Endothelial cell of umbilical vein (primary cell): ENCODE data around the gene RACGAP1. TPM values are rescaled to one million over a fixed set of nuclear protein-coding genes. Genes with fewer than 3 reads are reported as not detected.

Experiments used
- BruUV-seq: library from RNA; stranded (reverse); fragments of 400-500 nt; replicated peaks from 2 replicates; lab custom pipeline; 2021; lab: Mats Ljungman, UMichigan
- CTCF ChIA-PET: fragments of 300-600, 350-600 bp; sonication (Branson Sonifier 250); formaldehyde crosslinking; loops from one replicate; lab custom pipeline; 2021; ENCODE audit warnings: antibody characterized with exemption, inconsistent platforms; lab: Charles Lee
- POLR2A ChIA-PET: fragments of 300-600, 350-600 bp; sonication (Branson Sonifier 250); formaldehyde crosslinking; loops from one replicate; lab custom pipeline; 2021; ENCODE audit warnings: antibody characterized with exemption, inconsistent platforms; lab: Charles Lee
- DNase-seq: peaks from one replicate; pipeline ENCODE4 v3.0.0-alpha.2; 2011; ENCODE audit warnings: low read depth, low spot score
- FAIRE-seq: peaks from 2 replicates; lab custom pipeline; 2011; peaks lifted over from hg19 to GRCh38; lab: Jason Lieb, UNC
- H2AFZ ChIP-seq: 2 replicates; pipeline ENCODE4 v1.6.0; 2012; ENCODE audit warnings: low read depth, low read length, control low read depth, inconsistent platforms
- H3K27ac ChIP-seq: 2 replicates; pipeline ENCODE4 v1.5.1; 2011; ENCODE audit warnings: low read depth, mild to moderate bottlenecking, control low read depth, low read length, moderate library complexity; ENCODE audit not compliant: insufficient read depth
- H3K27me3 ChIP-seq, 2 experiments: 2 replicates each; pipeline versions ENCODE4 v1.6.0 to v1.6.1; 2011; ENCODE audit warnings: low read length in 2 of 2, mixed read lengths in 1 of 2; ENCODE audit not compliant: control insufficient read depth in 2 of 2, insufficient read depth in 2 of 2
- H3K36me3 ChIP-seq, 2 experiments: 2 replicates in 1 of 2; 3 replicates in 1 of 2; pipeline ENCODE4 v1.5.1; 2011; ENCODE audit warnings: low read length in 2 of 2, mild to moderate bottlenecking in 1 of 2, moderate library complexity in 1 of 2; ENCODE audit not compliant: control insufficient read depth in 2 of 2, insufficient read depth in 2 of 2; ENCODE audit errors: extremely low read depth in 1 of 2
- H3K4me1 ChIP-seq: 3 replicates; pipeline ENCODE4 v1.5.1; 2011; ENCODE audit warnings: mild to moderate bottlenecking, low read length; ENCODE audit not compliant: control insufficient read depth, insufficient read depth; ENCODE audit errors: extremely low read depth
- H3K4me2 ChIP-seq: 2 replicates; pipeline ENCODE4 v1.6.1; 2011; ENCODE audit warnings: low read length, control low read depth, mixed read lengths; ENCODE audit not compliant: insufficient read depth
- H3K4me3 ChIP-seq, 3 experiments: fragments of 200-600 bp in 1 of 3; sonication (generic), shearing (Covaris generic) in 1 of 3; replicated peaks in 1 of 3; 2 replicates each; pipeline ENCODE4 v1.5.1; 2011 to 2016; ENCODE audit warnings: control low read depth in 3 of 3, low read length in 3 of 3, mild to moderate bottlenecking in 2 of 3, inconsistent platforms in 1 of 3, low read depth in 1 of 3, moderate library complexity in 1 of 3; ENCODE audit not compliant: insufficient read depth in 1 of 3
- H3K79me2 ChIP-seq: 2 replicates; pipeline ENCODE4 v1.6.0; 2012; ENCODE audit warnings: low read length, inconsistent platforms; ENCODE audit not compliant: control insufficient read depth, insufficient read depth
- H3K9ac ChIP-seq: replicated peaks from 2 replicates; pipeline ENCODE3; 2011; ENCODE audit warnings: low read length, control low read depth; ENCODE audit not compliant: insufficient read depth; ENCODE audit errors: extremely low read depth
- H3K9me1 ChIP-seq: replicated peaks from 3 replicates; pipeline ENCODE4 v1.6.0; 2011; ENCODE audit warnings: mild to moderate bottlenecking, low read length; ENCODE audit not compliant: control insufficient read depth, insufficient read depth; ENCODE audit errors: extremely low read depth
- H3K9me3 ChIP-seq: replicated peaks from 2 replicates; pipeline ENCODE4 v1.5.1; 2012; ENCODE audit warnings: low read length, inconsistent platforms; ENCODE audit not compliant: control insufficient read depth, insufficient read depth
- H4K20me1 ChIP-seq: replicated peaks from 2 replicates; pipeline ENCODE3; 2011; ENCODE audit warnings: mild to moderate bottlenecking, low read length; ENCODE audit not compliant: control insufficient read depth, insufficient read depth; ENCODE audit errors: extremely low read depth
- EZH2 ChIP-seq: IDR thresholded peaks from 2 replicates; pipeline ENCODE4 v1.6.1; 2012; ENCODE audit warnings: borderline replicate concordance, low read depth, mild to moderate bottlenecking, moderate library complexity, low read length, inconsistent platforms; ENCODE audit not compliant: severe bottlenecking
- FOS ChIP-seq: IDR thresholded peaks from 2 replicates; pipeline ENCODE4 v1.6.1; 2011; ENCODE audit warnings: mild to moderate bottlenecking, low read length, moderate library complexity, borderline replicate concordance; ENCODE audit not compliant: insufficient read depth
- dilution Hi-C: fragments of 300-500 bp; cut with MboI; formaldehyde crosslinking; loops from one replicate; pipeline ENCODE4 v1.15.0; 2019; ENCODE audit warnings: low sequenced_read_pairs; ENCODE audit not compliant: extremely low pct_ligation_motif_present
- intact Hi-C: fragments of 100-400 bp; cut with micrococcal nuclease; formaldehyde crosslinking; loops from one replicate; pipeline ENCODE4 v1.10.0; 2022
- polyA plus RNA-seq, 4 experiments: library from polyadenylated mRNA; depleted of rRNA in 3 of 4; stranded (reverse) in 3 of 4; unstranded in 1 of 4; fragments of >200 nt; gene quantifications; 2 replicates each; pipeline versions ENCODE4 v1.2.1 to v1.2.3, GENCODE V29; 2011 to 2012; ENCODE audit warnings: missing spikeins in 1 of 4
- total RNA-seq: library from RNA; stranded (reverse); gene quantifications from 2 replicates; pipeline ENCODE4 v1.2.3, GENCODE V29; 2021
- TF ChIP-seq, protein P1 (sequence below), 2 donors: IDR thresholded peaks; 1 replicate in 1 of 2; 2 replicates in 1 of 2; pipeline ENCODE4 v1.5.1; 2011; ENCODE audit warnings: low read length in 2 of 2, mild to moderate bottlenecking in 2 of 2, moderate library complexity in 2 of 2, control low read depth in 1 of 2, inconsistent platforms in 1 of 2, low read depth in 1 of 2; ENCODE audit not compliant: insufficient read depth in 1 of 2; ENCODE audit errors: extremely low read depth in 1 of 2

RACGAP1 gene
- total and polyA plus RNA-seq, 2 donors (not counting 3 experiments of a cell fraction or from before 2014, with no cell fraction given): 16.5 to 56.3 TPM

DNA sequence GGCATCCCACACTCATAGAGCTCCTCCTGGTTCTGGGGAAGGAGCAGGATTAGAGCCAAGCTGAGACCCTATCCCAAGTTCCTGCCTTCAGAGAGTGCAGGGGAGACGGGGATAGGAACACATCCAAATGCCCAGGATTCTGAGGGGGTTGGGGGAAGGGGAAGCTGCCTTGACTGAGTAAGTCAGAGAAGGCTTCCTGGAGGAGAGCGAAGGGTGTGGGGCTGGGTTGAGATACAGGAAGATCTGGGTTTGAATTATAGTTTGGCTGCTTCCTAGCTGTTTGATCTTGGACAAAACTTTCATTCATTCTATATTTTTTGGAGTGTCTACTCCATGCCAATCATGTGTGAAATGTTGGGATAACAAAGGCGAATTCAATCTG, 82.8 kb downstream of the RACGAP1 start:
- no peaks in the 10 kb centered on the region for H3K27me3 ChIP-seq
- no peaks in the 10 kb centered on the region for H3K9me1 ChIP-seq
- no peak overlapping the region for H3K4me3 ChIP-seq
- no peaks in the 10 kb centered on the region for H3K79me2 ChIP-seq
- no peaks in the 10 kb centered on the region for H3K9me3 ChIP-seq
- H3K36me3 ChIP-seq: no peaks in the 10 kb centered on the region
- DNase-seq: no peak
- ChIA-PET POLR2A (no interaction called here), CTCF (interaction anchor here (0.9 to 3.5 kb wide), 7 partner anchors 9 to 74 kb away, joined by 3 to 14 read pairs (median 4); no protein-coding TSS in a partner anchor)
- no peak for FAIRE-seq
- no peaks in the 10 kb centered on the region for H4K20me1 ChIP-seq
- dilution Hi-C loops: no loop called here
- H3K4me1 ChIP-seq: peaks cover 11% of the 10 kb centered on the region
- TF ChIP-seq, protein P1, sequence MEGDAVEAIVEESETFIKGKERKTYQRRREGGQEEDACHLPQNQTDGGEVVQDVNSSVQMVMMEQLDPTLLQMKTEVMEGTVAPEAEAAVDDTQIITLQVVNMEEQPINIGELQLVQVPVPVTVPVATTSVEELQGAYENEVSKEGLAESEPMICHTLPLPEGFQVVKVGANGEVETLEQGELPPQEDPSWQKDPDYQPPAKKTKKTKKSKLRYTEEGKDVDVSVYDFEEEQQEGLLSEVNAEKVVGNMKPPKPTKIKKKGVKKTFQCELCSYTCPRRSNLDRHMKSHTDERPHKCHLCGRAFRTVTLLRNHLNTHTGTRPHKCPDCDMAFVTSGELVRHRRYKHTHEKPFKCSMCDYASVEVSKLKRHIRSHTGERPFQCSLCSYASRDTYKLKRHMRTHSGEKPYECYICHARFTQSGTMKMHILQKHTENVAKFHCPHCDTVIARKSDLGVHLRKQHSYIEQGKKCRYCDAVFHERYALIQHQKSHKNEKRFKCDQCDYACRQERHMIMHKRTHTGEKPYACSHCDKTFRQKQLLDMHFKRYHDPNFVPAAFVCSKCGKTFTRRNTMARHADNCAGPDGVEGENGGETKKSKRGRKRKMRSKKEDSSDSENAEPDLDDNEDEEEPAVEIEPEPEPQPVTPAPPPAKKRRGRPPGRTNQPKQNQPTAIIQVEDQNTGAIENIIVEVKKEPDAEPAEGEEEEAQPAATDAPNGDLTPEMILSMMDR (IDR thresholded peaks at IDR 0.05; ENCODE audit: extremely low read depth in 1 of 2, insufficient read depth in 1 of 2, low read depth in 1 of 2, low read length in 2 of 2): no peak
- no peak for TF ChIP-seq FOS
- TF ChIP-seq EZH2: no peak
- no peak overlapping the region for H3K4me2 ChIP-seq
- intact Hi-C loops: no loop called here
- H3K9ac ChIP-seq: no peak overlapping the region
- no peak overlapping the region for H2AFZ ChIP-seq
- no peak overlapping the region for H3K27ac ChIP-seq
- BruUV-seq: no TSS peak
